Caki2 (cell line): ENCODE results near the gene PRDM16. TPM values are rescaled to one million over a fixed set of nuclear protein-coding genes. Genes with fewer than 3 reads are reported as not detected.

Experiments
- DNase-seq: peaks from one replicate; pipeline ENCODE4 v3.0.0-alpha.2; 2015; ENCODE audit warnings: low read depth
- in situ Hi-C: cut with HindIII; loops from 2 replicates; pipeline ENCODE4 v1.10.0; 2016; ENCODE audit warnings: low sequenced_read_pairs, low pct_unique_long_range_greater_than_20kb, mixed read lengths
- total RNA-seq: library from RNA; depleted of rRNA; stranded (reverse); fragments of >200 nt; shearing (Covaris generic); gene quantifications from 2 replicates; pipeline ENCODE4 v1.2.3, GENCODE V29; 2014; ENCODE audit warnings: low replicate concordance

Gene PRDM16
- total RNA-seq, 1 experiment from 2014 or later, result not detected

- in situ Hi-C loops, result no loop called here
- no peak for DNase-seq
Observed at GRCh38 chr1:3245344-3245743, 176.3 kb downstream of the PRDM16 start.

- in situ Hi-C loops, result no loop called here
- no peak for DNase-seq
Observed at GRCh38 chr1:3245768-3246167, 176.8 kb downstream of the PRDM16 start.

GRCh38 chr1:3246251-3246650 lies 177.2 kb downstream of the PRDM16 start:
- in situ Hi-C loops, result no loop called here
- no peak for DNase-seq

GRCh38 chr1:3247521-3248121 lies 178.6 kb downstream of the PRDM16 start:
- DNase-seq, result no peak
- in situ Hi-C loops, result no loop called here

- no peak for DNase-seq
- in situ Hi-C loops, result no loop called here
Observed at GRCh38 chr1:3248155-3249141, 179.4 kb downstream of the PRDM16 start.

GRCh38 chr1:3249231-3249630 lies 180.2 kb downstream of the PRDM16 start:
- in situ Hi-C loops, result no loop called here
- no peak for DNase-seq

GRCh38 chr1:3249631-3250501 lies 180.9 kb downstream of the PRDM16 start:
- no peak for DNase-seq
- in situ Hi-C loops, result no loop called here

- in situ Hi-C loops, result no loop called here
- no peak for DNase-seq
Observed at GRCh38 chr1:3250624-3251023, 181.6 kb downstream of the PRDM16 start.

GRCh38 chr1:3251099-3251806 lies 182.2 kb downstream of the PRDM16 start:
- DNase-seq, result no peak
- in situ Hi-C loops, result no loop called here

GRCh38 chr1:3251807-3252428 lies 182.9 kb downstream of the PRDM16 start:
- DNase-seq, result no peak
- in situ Hi-C loops, result no loop called here

- in situ Hi-C loops, result no loop called here
Observed at GRCh38 chr1:3255680-3256079, 186.7 kb downstream of the PRDM16 start.

GRCh38 chr1:3257788-3258187 lies 188.8 kb downstream of the PRDM16 start:
- in situ Hi-C loops, result no loop called here
- DNase-seq, result no peak

More at GRCh38 chr1:3255680-3256079, 186.7 kb downstream of the PRDM16 start:
- no peak for DNase-seq

GRCh38 chr1:3258386-3259003 lies 189.5 kb downstream of the PRDM16 start:
- no peak for DNase-seq
- in situ Hi-C loops, result no loop called here

- DNase-seq, result no peak
- in situ Hi-C loops, result no loop called here
Observed at GRCh38 chr1:3259020-3259419, 190.0 kb downstream of the PRDM16 start.

- in situ Hi-C loops, result no loop called here
Observed at GRCh38 chr1:3261007-3261968, 192.3 kb downstream of the PRDM16 start.

GRCh38 chr1:3261969-3262579 lies 193.1 kb downstream of the PRDM16 start:
- DNase-seq, result no peak
- in situ Hi-C loops, result no loop called here

More at GRCh38 chr1:3261007-3261968, 192.3 kb downstream of the PRDM16 start:
- DNase-seq, result no peak
